Transverse colon (tissue), 4 donors: Measurements from ENCODE around the gene CHRNB1.
"Not testable (repeated sequence)": the region's sequence is repeated elsewhere in the genome, so short reads cannot be mapped to it uniquely, and the experiment has no call there.

Experiments used
- EP300 ChIP-seq: sonication (generic); formaldehyde crosslinking; IDR thresholded peaks from one replicate; pipeline ENCODE4 v1.6.1; 2017; ENCODE audit warnings: antibody characterized with exemption, low read depth
- POLR2A ChIP-seq: fragments of 450-650 bp; IDR thresholded peaks from one replicate; pipeline ENCODE4 v1.6.1; 2016; ENCODE audit warnings: antibody characterized with exemption, mild to moderate bottlenecking, moderate library complexity
- POLR2AphosphoS5 ChIP-seq, 3 donors: sonication (generic); formaldehyde crosslinking; IDR thresholded peaks; one replicate each; pipeline ENCODE4 v1.6.1; 2016; ENCODE audit warnings: antibody characterized with exemption in 3 of 3
- TF ChIP-seq, protein P1 (sequence below), 5 experiments: fragments of 200-600 bp in 3 of 5; fragments of 450-650 bp in 2 of 5; sonication (generic) in 3 of 5; IDR thresholded peaks; 1 replicate in 2 of 5; 2 replicates in 3 of 5; pipeline ENCODE4 v1.5.1; 2016 to 2017; ENCODE audit warnings: antibody characterized with exemption in 5 of 5, inconsistent platforms in 3 of 5, mild to moderate bottlenecking in 2 of 5, moderate library complexity in 1 of 5

DNA sequence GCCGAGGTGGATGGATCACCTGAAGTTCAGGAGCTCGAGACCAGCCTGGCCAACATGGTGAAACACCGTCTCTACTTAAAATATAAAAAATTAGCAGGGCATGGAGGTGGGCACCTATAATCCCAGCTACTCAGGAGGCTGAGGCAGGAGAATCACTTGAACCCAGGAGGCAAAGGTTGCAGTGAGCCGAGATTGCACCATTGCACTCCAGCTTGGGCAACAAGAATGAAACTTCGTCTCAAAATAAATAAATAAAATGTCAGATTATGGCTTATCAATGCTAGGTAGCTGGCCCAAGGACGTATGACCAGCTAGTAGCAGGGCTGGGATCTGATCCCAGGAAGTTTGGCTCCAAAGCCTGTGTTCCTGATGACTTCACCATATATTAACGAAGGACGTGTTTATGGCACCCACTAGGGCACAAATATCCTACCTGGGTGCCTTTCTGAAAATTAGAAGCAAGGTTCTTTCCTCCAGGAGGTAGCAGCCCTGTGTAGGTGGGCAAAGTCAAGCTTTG, 25.7 kb downstream of the CHRNB1 start:
- TF ChIP-seq, protein P1, sequence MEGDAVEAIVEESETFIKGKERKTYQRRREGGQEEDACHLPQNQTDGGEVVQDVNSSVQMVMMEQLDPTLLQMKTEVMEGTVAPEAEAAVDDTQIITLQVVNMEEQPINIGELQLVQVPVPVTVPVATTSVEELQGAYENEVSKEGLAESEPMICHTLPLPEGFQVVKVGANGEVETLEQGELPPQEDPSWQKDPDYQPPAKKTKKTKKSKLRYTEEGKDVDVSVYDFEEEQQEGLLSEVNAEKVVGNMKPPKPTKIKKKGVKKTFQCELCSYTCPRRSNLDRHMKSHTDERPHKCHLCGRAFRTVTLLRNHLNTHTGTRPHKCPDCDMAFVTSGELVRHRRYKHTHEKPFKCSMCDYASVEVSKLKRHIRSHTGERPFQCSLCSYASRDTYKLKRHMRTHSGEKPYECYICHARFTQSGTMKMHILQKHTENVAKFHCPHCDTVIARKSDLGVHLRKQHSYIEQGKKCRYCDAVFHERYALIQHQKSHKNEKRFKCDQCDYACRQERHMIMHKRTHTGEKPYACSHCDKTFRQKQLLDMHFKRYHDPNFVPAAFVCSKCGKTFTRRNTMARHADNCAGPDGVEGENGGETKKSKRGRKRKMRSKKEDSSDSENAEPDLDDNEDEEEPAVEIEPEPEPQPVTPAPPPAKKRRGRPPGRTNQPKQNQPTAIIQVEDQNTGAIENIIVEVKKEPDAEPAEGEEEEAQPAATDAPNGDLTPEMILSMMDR (IDR thresholded peaks at IDR 0.05) = not testable (repeated sequence)
- not testable (repeated sequence) for TF ChIP-seq POLR2AphosphoS5 (IDR thresholded peaks at IDR 0.05); EP300; POLR2A
